ENCODE results near the gene NOL6.
A peak's percentile ranks its signal among the peaks of the same experiment; 100 is the strongest.
"Not testable (repeated sequence)": the region's sequence is repeated elsewhere in the genome, so short reads cannot be mapped to it uniquely, and the experiment has no call there.

Gene NOL6

DNA sequence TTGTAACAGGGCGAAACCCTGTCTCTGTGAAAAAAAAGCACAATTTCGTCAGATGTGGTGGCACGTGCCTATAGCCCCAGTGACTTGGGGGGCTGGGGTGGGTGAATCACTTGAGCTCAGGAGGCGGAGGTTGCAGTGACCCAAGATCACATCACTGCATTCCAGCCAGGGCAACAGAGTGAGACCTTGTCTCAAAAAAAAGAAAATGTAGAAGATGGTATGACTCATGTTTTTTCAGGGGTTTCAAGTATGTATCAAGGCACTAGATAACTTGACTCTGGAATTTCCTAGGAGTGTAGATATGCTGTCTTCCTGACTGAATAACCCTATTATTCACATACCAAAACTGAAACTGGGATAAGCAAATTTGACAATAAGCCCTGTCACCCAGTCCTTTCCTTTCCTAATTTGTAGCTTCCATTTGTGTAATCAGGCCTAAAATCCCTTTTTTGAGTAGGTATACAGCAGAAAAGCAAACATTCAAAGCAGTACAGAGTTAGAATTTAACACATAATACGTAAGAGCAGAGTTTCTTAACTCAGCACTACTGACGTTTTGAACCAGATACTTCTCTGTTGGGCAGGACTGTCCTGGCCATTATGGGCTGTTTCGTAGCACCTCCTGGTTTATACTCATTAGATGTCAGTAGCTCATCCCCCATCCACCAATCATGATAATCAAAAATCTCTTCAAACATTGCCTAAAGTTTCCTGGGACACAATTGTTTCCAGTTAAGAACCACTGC, 33.1 kb upstream of the NOL6 start:
- TF ChIP-seq, protein P1, sequence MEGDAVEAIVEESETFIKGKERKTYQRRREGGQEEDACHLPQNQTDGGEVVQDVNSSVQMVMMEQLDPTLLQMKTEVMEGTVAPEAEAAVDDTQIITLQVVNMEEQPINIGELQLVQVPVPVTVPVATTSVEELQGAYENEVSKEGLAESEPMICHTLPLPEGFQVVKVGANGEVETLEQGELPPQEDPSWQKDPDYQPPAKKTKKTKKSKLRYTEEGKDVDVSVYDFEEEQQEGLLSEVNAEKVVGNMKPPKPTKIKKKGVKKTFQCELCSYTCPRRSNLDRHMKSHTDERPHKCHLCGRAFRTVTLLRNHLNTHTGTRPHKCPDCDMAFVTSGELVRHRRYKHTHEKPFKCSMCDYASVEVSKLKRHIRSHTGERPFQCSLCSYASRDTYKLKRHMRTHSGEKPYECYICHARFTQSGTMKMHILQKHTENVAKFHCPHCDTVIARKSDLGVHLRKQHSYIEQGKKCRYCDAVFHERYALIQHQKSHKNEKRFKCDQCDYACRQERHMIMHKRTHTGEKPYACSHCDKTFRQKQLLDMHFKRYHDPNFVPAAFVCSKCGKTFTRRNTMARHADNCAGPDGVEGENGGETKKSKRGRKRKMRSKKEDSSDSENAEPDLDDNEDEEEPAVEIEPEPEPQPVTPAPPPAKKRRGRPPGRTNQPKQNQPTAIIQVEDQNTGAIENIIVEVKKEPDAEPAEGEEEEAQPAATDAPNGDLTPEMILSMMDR (conservative IDR thresholded peaks at IDR 0.05; ENCODE audit: control insufficient read depth, insufficient read depth, low read depth, low read length) = no peak
- peak overlapping the region; percentile 2 for H3K4me3 ChIP-seq (ENCODE audit: control insufficient read depth, low read depth, low read length)
- DNase-seq (ENCODE audit: low read depth) = peak; percentile 91

DNA sequence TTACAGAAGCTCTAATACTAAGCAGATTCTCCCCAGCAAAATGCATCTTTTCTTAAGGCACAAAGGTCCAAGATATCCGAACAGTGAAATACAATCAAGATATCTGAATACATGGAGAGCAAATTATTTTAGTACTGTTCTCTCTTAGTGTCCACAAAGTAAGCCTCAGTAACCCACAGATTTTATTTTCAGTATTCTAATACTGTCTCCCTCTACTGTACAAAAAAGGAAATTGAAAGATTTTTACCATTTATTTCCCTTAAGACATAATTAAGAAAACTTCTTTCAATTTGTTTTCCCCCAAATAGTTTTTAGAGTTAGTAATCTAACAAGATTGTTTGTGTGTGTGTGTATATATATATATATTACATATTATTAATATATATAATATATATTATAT, 24.7 kb upstream of the NOL6 start:
- no peak overlapping the region for H3K4me3 ChIP-seq (ENCODE audit: control insufficient read depth, low read depth, low read length)
- TF ChIP-seq, protein P1 (conservative IDR thresholded peaks at IDR 0.05; ENCODE audit: control insufficient read depth, insufficient read depth, low read depth, low read length) = peak; percentile 27
- no peak for DNase-seq (ENCODE audit: low read depth)

DNA sequence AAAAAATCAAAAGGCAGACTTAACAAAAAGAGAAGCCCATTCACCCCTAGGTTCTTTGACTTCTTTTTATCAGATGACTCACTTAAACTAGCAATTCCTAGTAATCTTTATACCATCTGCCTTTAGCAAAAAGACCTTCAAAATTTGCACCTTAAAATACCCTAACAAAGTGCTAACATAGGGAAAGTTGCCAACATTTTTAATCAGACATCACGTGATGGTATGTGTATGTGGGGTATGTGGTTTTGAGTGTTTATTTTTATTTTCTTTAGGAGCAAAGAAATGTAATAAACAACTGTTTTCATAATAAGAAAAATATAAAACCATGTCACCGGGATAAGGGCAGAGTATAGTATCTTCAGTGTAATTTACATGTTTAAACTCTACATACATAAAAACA, 20.1 kb upstream of the NOL6 start:
- not testable (repeated sequence) for DNase-seq (ENCODE audit: low read depth); H3K4me3 ChIP-seq (ENCODE audit: control insufficient read depth, low read depth, low read length)

DNA sequence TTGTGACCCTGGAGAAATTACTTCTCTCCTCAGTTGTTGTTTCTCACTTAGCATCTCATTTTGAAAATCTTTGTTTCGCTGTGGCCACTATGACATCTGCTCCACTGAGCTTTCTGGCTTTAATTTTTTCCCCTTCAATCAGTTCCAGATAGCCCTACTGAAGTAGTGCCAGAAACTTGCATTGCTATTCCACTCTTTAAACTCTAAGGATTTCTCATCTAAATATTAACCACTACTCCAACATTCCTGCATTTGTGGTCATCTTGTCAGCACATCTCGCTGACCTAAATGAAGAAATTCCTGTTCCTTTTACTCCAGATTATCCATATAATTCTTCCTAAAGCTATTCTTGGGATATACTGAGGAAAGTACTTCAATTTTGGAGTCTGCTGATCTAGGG, 15.3 kb upstream of the NOL6 start:
- TF ChIP-seq, protein P1 (conservative IDR thresholded peaks at IDR 0.05; ENCODE audit: control insufficient read depth, insufficient read depth, low read depth, low read length) = no peak
- peak; percentile 76 for DNase-seq (ENCODE audit: low read depth)
- H3K4me3 ChIP-seq (ENCODE audit: control insufficient read depth, low read depth, low read length) = no peak overlapping the region

DNA sequence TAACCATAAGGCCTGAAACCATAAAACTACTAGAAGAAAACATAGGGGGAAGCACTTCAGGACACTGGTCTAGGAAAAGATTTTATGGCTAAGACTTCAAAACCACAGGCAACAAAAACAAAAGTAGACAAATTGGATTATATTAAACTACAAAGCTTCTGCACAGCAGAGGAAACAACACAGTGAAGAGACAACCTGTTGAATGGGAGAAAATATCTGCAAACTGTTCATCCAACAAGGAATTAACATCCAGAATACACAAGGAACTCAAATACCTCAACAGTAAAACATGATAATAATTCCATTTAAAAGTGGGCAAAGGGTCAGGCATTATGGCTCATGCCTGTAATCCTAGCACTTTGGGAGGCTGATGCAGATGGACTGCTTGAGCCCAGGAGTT, 11.6 kb upstream of the NOL6 start:
- DNase-seq (ENCODE audit: low read depth); H3K4me3 ChIP-seq (ENCODE audit: control insufficient read depth, low read depth, low read length): not testable (repeated sequence)

DNA sequence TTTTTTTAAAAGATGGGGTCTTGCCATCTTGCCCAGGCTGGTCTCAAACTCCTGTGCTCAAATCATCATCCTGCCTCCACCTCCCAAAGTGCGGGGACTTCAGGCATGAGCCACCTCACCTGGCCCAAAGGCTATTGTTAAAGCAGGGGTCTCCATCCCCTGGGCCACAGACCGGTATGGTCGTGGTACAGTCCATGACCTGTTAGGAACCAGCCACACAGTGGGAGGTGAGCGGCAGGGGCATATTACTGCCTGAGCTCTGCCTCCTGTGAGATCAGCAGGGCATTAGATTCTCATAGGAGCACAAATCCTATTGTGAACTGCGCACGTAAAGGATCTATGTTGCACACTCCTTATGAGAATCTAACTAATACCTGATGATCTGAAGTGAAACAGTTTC, 7.3 kb upstream of the NOL6 start:
- H3K4me3 ChIP-seq (ENCODE audit: control insufficient read depth, low read depth, low read length) = no peak overlapping the region
- TF ChIP-seq, protein P1 (conservative IDR thresholded peaks at IDR 0.05; ENCODE audit: control insufficient read depth, insufficient read depth, low read depth, low read length) = no peak
- no peak for DNase-seq (ENCODE audit: low read depth)

DNA sequence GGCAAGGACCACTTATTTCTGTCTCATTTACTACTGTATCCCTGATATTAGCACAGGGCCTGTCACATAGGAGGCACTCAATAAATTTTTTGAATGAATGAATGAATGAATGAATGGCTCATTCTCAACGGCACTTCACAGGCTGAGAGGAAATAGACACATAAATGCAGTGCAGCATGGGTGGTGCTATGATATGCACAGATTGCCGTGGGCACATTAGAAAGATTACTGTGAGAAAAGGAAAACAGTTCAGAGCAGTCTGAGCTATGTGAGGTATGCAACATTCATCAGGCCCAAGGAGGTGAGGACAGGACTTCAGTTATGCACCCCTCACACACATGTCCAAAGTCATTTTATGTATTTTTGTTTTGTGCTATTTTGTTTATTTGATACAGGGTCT, 6.4 kb upstream of the NOL6 start:
- no peak for DNase-seq (ENCODE audit: low read depth)
- H3K4me3 ChIP-seq (ENCODE audit: control insufficient read depth, low read depth, low read length) = no peak overlapping the region
- TF ChIP-seq, protein P1 (conservative IDR thresholded peaks at IDR 0.05; ENCODE audit: control insufficient read depth, insufficient read depth, low read depth, low read length) = no peak

DNA sequence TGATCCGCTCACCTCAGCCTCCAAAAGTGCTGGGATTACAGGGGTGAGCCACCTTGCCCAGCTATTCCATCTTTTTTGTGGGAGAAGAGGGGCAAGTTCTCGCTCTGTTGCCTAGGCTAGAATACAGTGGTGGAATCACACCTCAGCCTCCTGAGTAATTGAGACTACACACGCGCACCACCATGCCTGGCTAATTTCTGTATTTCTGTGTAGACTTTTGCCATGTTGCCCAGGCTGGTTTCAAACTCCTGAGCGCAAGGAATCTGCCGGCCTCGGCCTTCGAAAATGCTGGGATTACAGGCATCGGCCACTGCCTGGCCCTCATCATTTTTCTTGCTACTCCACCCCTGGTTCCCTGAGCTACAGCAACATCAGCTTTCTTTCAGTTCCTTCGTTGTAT, 2.8 kb upstream of the NOL6 start:
- DNase-seq (ENCODE audit: low read depth) = no peak
- TF ChIP-seq, protein P1 (conservative IDR thresholded peaks at IDR 0.05; ENCODE audit: control insufficient read depth, insufficient read depth, low read depth, low read length) = no peak
- H3K4me3 ChIP-seq (ENCODE audit: control insufficient read depth, low read depth, low read length) = no peak overlapping the region
